Naive B cell (primary cell): Measurements from ENCODE around the gene SLC37A3. TPM values are rescaled to one million over a fixed set of nuclear protein-coding genes. Genes with fewer than 3 reads are reported as not detected.
"Not testable (repeated sequence)": the region's sequence is repeated elsewhere in the genome, so short reads cannot be mapped to it uniquely, and the experiment has no call there.

ENCODE experiments used
- ATAC-seq, 2 donors: fragments of 150-1000 bp; cut with Tn5 transposase; 2 replicates each; pipeline ENCODE4 v1.10.0; 2021; ENCODE audit warnings: low read depth in 2 of 2, mild to moderate bottlenecking in 2 of 2, moderate library complexity in 2 of 2
- DNase-seq: peaks from one replicate; pipeline ENCODE4 v3.0.0; 2022
- H3K27ac Mint-ChIP-seq, 6 donors: one replicate each; pipeline ENCODE4 v1.8.0; 2020 to 2022; ENCODE audit warnings: mild to moderate bottlenecking in 6 of 6, mixed read lengths in 6 of 6, moderate library complexity in 5 of 6, inconsistent platforms in 2 of 6
- H3K27me3 Mint-ChIP-seq, 3 donors: one replicate each; pipeline ENCODE4 v1.8.0; 2021 to 2022; ENCODE audit warnings: mixed read lengths in 3 of 3, mild to moderate bottlenecking in 1 of 3
- H3K36me3 Mint-ChIP-seq, 2 donors: one replicate each; pipeline ENCODE4 v1.8.0; 2020 to 2022; ENCODE audit warnings: mixed read lengths in 2 of 2, inconsistent platforms in 1 of 2, mild to moderate bottlenecking in 1 of 2
- H3K4me1 Mint-ChIP-seq, 3 donors: one replicate each; pipeline ENCODE4 v1.8.0; 2020 to 2022; ENCODE audit warnings: mixed read lengths in 3 of 3, inconsistent platforms in 1 of 3, mild to moderate bottlenecking in 1 of 3, moderate library complexity in 1 of 3
- H3K4me3 Mint-ChIP-seq, 8 donors: one replicate each; pipeline ENCODE4 v1.8.0; 2020 to 2022; ENCODE audit warnings: mild to moderate bottlenecking in 8 of 8, mixed read lengths in 8 of 8, moderate library complexity in 8 of 8, inconsistent platforms in 2 of 8
- H3K9me3 Mint-ChIP-seq, 7 donors: one replicate each; pipeline ENCODE4 v1.8.0; 2020 to 2022; ENCODE audit warnings: mixed read lengths in 7 of 7, mild to moderate bottlenecking in 5 of 7, inconsistent platforms in 2 of 7, moderate library complexity in 1 of 7
- polyA plus RNA-seq, 6 donors: library from polyadenylated mRNA; unstranded; fragments of 300-500 nt; fragmentation: Illumina TruSeq; gene quantifications; one replicate each; pipeline ENCODE4 v1.2.3, GENCODE V29; 2021; ENCODE audit warnings: low read depth in 6 of 6

Gene SLC37A3
- polyA plus RNA-seq, 6 donors from 2014 or later: 1.3 to 9.2 (median 6.2) TPM

DNA sequence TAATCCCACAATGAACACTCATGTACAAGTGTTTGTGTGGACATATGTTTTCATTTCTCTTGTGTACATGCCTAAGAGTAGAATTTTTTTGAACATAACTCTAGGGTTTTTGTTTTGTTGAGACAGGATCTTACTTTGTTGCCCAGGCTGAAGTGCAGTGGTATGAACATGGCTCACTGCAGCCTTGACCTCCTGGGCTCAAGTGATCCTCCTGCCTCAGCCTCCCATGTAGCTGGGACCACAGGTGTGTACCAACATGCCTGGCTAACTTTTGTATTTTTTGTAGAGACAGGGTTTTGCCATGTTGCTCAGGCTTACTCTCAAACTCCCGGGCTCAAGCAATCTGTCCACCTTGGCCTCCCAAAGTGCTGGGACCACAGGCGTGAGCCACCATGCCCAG is 87.2 kb downstream of the SLC37A3 start:
- H3K4me3 Mint-ChIP-seq, ATAC-seq, H3K27ac Mint-ChIP-seq, H3K27me3 Mint-ChIP-seq, DNase-seq: not testable (repeated sequence)
- Mint-ChIP-seq H3K36me3 (peaks cover 14 to 19% of the 10 kb centered on the region in 2 donors), H3K9me3 (peaks cover 6 to 17% (median 13%) of the 10 kb centered on the region in 7 donors), H3K4me1 (peaks cover 6 to 10% (median 8%) of the 10 kb centered on the region in 3 donors)

- ATAC-seq: no peak
- Mint-ChIP-seq H3K27ac (no peak overlapping the region), H3K36me3 (peaks cover 14 to 19% of the 10 kb centered on the region in 2 donors), H3K27me3 (peaks cover 0 to 4% (median 0%) of the 10 kb centered on the region in 3 donors), H3K4me1 (peaks cover 6 to 10% (median 8%) of the 10 kb centered on the region in 3 donors), H3K9me3 (peaks cover 6 to 17% (median 13%) of the 10 kb centered on the region in 7 donors), H3K4me3 (no peak overlapping the region)
- no peak for DNase-seq
Measured at GRCh38 chr7:140310337-140311002, 87.9 kb downstream of the SLC37A3 start.

DNA sequence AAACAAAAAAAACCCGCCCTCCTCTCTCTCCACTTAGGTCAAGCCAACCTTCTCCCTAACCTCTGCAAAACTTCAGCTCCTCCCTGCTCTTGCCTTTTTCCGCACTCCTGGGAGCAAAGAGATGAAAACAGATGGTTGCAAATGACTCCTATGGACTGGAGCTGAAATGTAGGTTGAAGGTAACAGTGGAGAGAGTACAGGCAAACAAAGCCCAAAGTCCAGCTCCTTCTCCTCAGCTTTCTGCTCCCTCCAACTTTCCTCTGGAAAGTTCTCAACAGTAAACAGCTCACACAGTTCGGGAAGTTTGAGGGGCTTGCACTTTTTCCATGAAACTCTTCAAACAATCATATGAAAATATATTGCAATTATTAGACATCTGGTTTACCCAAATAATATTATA is 90.3 kb downstream of the SLC37A3 start:
- DNase-seq: no peak
- H3K27ac Mint-ChIP-seq: peak overlapping the region in 1 of 6 donors; percentile 28
- no peak overlapping the region for H3K4me3 Mint-ChIP-seq
- peaks cover 14 to 17% of the 10 kb centered on the region in 2 donors for H3K36me3 Mint-ChIP-seq
- peaks cover 12 to 23% (median 16%) of the 10 kb centered on the region in 3 donors for H3K4me1 Mint-ChIP-seq
- peaks cover 6 to 16% (median 13%) of the 10 kb centered on the region in 7 donors for H3K9me3 Mint-ChIP-seq
- H3K27me3 Mint-ChIP-seq: peaks cover 0 to 4% (median 0%) of the 10 kb centered on the region in 3 donors
- ATAC-seq: no peak

DNA sequence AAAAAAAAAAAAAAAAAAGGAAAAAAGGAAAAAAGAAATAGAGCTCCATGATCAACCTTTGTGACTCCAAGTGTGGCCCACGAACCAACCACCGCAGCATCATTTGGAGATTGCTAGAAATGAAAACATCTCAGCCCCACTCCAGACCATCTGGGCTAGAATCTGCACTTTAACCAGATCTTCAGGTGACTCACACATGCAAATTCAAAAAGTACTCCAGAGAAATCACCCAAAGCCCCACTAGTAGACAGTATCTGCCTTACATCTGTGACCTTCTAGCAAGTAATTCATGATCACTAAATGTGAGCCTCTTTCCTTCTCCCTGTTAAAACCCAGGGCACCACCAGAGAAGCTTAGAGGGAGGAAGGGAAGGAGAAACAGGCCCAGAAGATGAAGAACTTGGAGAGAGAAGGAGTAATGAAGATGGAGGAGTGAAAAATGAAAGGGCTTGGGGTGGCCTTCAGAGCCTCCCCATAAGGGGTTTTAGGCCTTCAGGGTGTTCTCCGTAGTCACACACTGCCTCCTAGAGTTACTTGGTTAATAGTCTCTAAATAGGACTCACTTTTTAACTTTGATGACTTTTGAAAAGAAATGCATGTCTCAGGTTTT is 94.0 kb downstream of the SLC37A3 start:
- peak overlapping the region in 3 of 8 donors; percentile 16 to 46 (median 38) for H3K4me3 Mint-ChIP-seq
- peak; percentile 63 for DNase-seq

DNA sequence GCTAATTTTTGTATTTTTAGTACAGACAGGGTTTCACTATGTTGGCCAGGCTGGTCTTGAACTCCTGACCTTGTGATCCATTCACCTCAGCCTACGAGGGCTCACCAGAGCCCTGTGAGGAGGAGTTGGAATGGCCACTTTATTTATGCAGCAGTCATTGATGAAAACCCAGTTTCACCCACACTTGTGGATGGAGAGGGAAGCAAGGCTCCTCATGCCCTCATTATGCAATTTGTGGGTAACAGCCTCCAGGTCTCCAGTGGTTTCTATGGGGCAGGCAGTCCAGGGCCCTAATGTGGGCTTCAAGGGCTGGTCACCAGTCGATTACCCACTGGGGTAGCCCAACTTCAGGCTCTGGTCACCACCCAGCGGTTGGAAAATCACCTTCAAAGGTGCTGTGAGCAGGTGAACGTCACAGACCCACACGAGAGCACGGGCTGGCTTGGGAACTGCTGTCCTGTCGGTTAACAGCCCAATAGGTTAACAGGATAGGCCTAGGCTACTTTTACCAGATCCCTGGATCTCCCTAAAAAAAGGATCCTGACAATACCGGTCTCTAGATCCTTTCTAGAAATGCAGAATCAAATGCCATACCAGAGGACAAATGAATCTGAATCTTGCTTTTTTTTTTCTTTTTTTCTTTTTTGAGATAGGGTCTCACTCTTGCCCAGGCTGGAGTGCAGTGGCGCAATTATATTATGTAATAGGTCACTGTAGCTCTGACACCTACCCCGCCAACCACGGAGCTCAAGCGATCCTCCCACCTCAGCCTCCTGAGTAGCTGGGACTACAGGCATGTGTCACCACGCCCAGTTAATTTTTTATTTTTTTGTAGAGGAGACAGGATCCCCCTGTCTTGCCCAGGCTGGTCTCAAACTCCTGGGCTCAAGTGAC is 97.8 kb downstream of the SLC37A3 start:
- Mint-ChIP-seq H3K27me3 (no peaks in the 10 kb centered on the region), H3K4me3 (no peak overlapping the region)

More for the DNA sequence above, 94.0 kb downstream of the SLC37A3 start:
- Mint-ChIP-seq H3K9me3 (no peaks in the 10 kb centered on the region), H3K36me3 (no peaks in the 10 kb centered on the region), H3K27ac (peak overlapping the region; percentile 38 to 97 (median 67)), H3K27me3 (peaks cover 0 to 2% (median 0%) of the 10 kb centered on the region in 3 donors), H3K4me1 (peaks cover 5 to 14% (median 11%) of the 10 kb centered on the region in 3 donors)
- ATAC-seq: peak; percentile 95 to 98

DNA sequence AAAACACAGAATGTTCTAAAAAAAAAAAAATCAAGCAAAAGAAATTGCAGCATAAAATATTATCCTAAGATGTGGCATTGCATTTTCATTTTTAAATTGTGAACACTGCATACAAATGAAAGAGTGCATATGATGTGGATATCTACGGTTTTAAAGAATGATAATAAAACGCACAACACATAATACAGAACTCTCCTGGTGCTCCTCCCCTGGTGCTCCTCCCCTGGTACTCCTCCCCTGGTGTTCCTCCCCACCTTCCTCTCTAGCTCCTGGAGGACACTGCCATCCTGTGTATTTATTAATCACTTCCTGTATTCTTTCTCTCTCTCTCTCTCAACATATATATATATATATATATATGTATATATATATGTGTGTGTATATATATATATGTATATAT is 100.1 kb downstream of the SLC37A3 start:
- no peak for ATAC-seq
- Mint-ChIP-seq H3K4me3 (no peak overlapping the region), H3K27ac (peak overlapping the region in 1 of 6 donors; percentile 6), H3K27me3 (no peaks in the 10 kb centered on the region), H3K9me3 (no peaks in the 10 kb centered on the region), H3K4me1 (peaks cover 4 to 16% (median 6%) of the 10 kb centered on the region in 3 donors), H3K36me3 (no peaks in the 10 kb centered on the region)
- no peak for DNase-seq

More for the DNA sequence above, 97.8 kb downstream of the SLC37A3 start:
- DNase-seq (no peak), ATAC-seq (no peak)
- H3K9me3 Mint-ChIP-seq: no peaks in the 10 kb centered on the region
- H3K27ac Mint-ChIP-seq: no peak overlapping the region
- H3K36me3 Mint-ChIP-seq: no peaks in the 10 kb centered on the region
- H3K4me1 Mint-ChIP-seq: peaks cover 5 to 20% (median 11%) of the 10 kb centered on the region in 3 donors

DNA sequence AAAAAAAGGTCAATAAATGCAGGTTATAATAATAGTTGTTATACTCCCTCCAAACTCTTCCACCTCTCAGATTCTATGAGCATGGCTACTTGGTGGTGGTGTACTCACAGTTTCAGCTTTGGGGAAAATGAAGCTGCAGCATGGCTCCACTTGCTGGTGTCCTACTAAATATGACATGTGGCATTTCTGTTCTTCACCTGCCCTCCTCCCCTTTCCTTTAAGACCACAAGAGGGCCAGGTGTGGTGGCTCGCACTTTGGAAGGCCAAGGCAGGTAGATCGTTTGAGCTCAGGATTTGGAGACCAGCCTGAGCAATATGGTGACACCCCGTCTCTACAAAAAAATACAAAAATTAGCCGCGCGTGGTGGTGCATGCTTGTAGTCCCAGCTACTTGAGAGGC is 101.1 kb downstream of the SLC37A3 start:
- Mint-ChIP-seq H3K9me3 (no peaks in the 10 kb centered on the region), H3K27me3 (no peaks in the 10 kb centered on the region), H3K27ac (no peak overlapping the region), H3K4me3 (no peak overlapping the region), H3K36me3 (no peaks in the 10 kb centered on the region), H3K4me1 (peaks cover 4 to 16% (median 6%) of the 10 kb centered on the region in 3 donors)
- ATAC-seq (no peak), DNase-seq (no peak)

GRCh38 chr7:140295224-140295738 is 103.0 kb downstream of the SLC37A3 start:
- H3K4me1 Mint-ChIP-seq: peaks cover 4 to 16% (median 6%) of the 10 kb centered on the region in 3 donors
- no peak for ATAC-seq
- H3K27ac Mint-ChIP-seq: peak overlapping the region in 1 of 6 donors; percentile 60
- H3K9me3 Mint-ChIP-seq: no peaks in the 10 kb centered on the region
- no peak for DNase-seq
- H3K4me3 Mint-ChIP-seq: peak overlapping the region in 1 of 8 donors; percentile 5
- H3K27me3 Mint-ChIP-seq: no peaks in the 10 kb centered on the region
- no peaks in the 10 kb centered on the region for H3K36me3 Mint-ChIP-seq

GRCh38 chr7:140294454-140294853 is 103.9 kb downstream of the SLC37A3 start:
- Mint-ChIP-seq H3K27ac (no peak overlapping the region), H3K4me3 (no peak overlapping the region), H3K9me3 (no peaks in the 10 kb centered on the region), H3K36me3 (no peaks in the 10 kb centered on the region), H3K27me3 (no peaks in the 10 kb centered on the region), H3K4me1 (peaks cover 6 to 16% (median 7%) of the 10 kb centered on the region in 3 donors)
- DNase-seq: peak; percentile 6
- ATAC-seq: peak in 1 of 2 donors; percentile 57

DNA sequence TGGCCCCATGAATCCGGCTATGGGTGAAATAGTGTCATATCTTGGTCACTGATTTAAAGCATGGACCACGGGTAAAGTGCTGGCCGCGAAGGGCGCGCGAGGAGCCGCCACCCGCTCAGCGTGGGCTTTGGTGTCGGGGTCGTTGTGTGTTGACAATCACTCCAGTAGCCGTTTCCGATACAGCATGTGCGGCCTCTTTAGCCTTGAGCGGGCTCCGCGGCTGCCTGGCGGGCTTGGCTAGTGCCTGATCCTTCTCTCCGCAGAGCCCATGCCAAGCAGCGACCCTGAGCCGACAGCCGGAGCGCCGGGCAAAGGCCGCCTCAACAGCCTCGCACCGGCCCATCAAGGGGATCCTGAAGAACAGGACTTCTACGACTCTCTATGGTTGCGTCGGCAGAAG is 105.9 kb downstream of the SLC37A3 start:
- Mint-ChIP-seq H3K4me3 (no peak overlapping the region), H3K36me3 (no peaks in the 10 kb centered on the region), H3K9me3 (no peaks in the 10 kb centered on the region)

GRCh38 chr7:140289804-140290203 is 108.5 kb downstream of the SLC37A3 start:
- ATAC-seq (no peak), DNase-seq (no peak)
- peaks cover 5 to 8% (median 5%) of the 10 kb centered on the region in 3 donors for H3K4me1 Mint-ChIP-seq
- H3K27me3 Mint-ChIP-seq: no peaks in the 10 kb centered on the region
- no peak overlapping the region for H3K4me3 Mint-ChIP-seq
- peak overlapping the region in 1 of 6 donors; percentile 40 for H3K27ac Mint-ChIP-seq
- H3K9me3 Mint-ChIP-seq: no peaks in the 10 kb centered on the region
- no peaks in the 10 kb centered on the region for H3K36me3 Mint-ChIP-seq

More for the DNA sequence above, 105.9 kb downstream of the SLC37A3 start:
- no peak for ATAC-seq
- Mint-ChIP-seq H3K4me1 (peaks cover 6 to 14% (median 7%) of the 10 kb centered on the region in 3 donors), H3K27ac (peak overlapping the region in 1 of 6 donors; percentile 16), H3K27me3 (no peaks in the 10 kb centered on the region)
- DNase-seq: no peak

DNA sequence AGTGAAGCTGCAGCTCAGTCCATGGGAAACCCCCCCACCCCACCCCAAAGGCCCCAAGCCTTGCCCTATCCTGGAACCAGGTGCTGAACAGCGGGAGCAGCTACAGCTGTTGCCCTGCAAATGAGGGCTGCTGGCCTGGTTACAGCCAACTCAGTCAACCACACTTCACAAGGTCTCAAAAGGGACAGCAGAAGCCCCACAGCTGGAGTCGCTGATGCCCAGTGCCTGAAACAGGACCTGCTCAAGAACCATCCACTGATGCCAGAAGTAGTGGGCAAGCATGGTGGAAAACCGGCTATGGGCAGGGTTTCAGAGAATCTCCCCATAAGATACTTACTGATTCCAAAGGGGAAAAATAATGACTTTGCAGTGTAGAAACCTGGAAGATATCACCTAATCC is 110.3 kb downstream of the SLC37A3 start:
- Mint-ChIP-seq H3K9me3 (peaks cover 0 to 9% (median 3%) of the 10 kb centered on the region in 7 donors), H3K36me3 (peaks cover 0 to 6% of the 10 kb centered on the region in 2 donors), H3K27ac (peak overlapping the region in 1 of 6 donors; percentile 68), H3K4me3 (no peak overlapping the region), H3K4me1 (peaks cover 8 to 12% (median 12%) of the 10 kb centered on the region in 3 donors), H3K27me3 (peaks cover 0 to 4% (median 0%) of the 10 kb centered on the region in 3 donors)
- DNase-seq (no peak), ATAC-seq (no peak)

DNA sequence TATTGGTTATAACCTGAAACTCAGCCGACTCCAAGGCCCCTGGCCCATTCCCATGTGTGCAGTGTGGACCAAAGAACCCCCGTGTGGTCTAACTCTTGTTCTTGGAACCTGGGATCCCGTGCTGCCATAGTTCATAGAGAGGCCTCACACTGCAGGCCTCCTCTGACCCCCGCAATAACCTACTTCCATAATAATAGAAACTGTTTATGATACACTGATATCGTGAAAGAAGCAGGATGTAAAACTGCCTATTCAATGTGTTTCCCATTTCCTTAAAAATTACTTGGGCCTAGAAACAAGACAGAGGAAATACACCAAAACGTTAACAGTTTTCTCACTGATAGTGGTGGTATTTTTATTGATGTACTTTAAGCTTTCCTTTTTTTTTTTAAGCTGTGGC is 112.4 kb downstream of the SLC37A3 start:
- Mint-ChIP-seq H3K9me3 (peaks cover 0 to 9% (median 3%) of the 10 kb centered on the region in 7 donors), H3K4me1 (peaks cover 8 to 12% (median 12%) of the 10 kb centered on the region in 3 donors), H3K27me3 (peaks cover 1 to 4% (median 2%) of the 10 kb centered on the region in 3 donors), H3K36me3 (peaks cover 0 to 6% of the 10 kb centered on the region in 2 donors), H3K4me3 (no peak overlapping the region), H3K27ac (no peak overlapping the region)
- ATAC-seq (no peak), DNase-seq (no peak)
